Mucosa of stomach (tissue), 1 donor: Measurements from ENCODE around the gene ACTN4.

Experiments used
- H3K27me3 ChIP-seq: one replicate; pipeline ENCODE4 v1.7.0; 2013; ENCODE audit warnings: mild to moderate bottlenecking, low read length; ENCODE audit not compliant: control insufficient read depth, insufficient read depth
- H3K36me3 ChIP-seq: one replicate; pipeline ENCODE4 v1.7.0; 2013; ENCODE audit warnings: low read length; ENCODE audit not compliant: control insufficient read depth, insufficient read depth
- H3K4me1 ChIP-seq: one replicate; pipeline ENCODE4 v1.7.0; 2013; ENCODE audit warnings: mild to moderate bottlenecking, low read length; ENCODE audit not compliant: control insufficient read depth, insufficient read depth
- H3K4me3 ChIP-seq: one replicate; pipeline ENCODE4 v1.7.0; 2013; ENCODE audit warnings: low read length
- H3K9ac ChIP-seq: one replicate; pipeline ENCODE4 v1.7.0; 2013; ENCODE audit warnings: mild to moderate bottlenecking, low read length, moderate library complexity
- H3K9me3 ChIP-seq: one replicate; pipeline ENCODE4 v1.7.0; 2013; ENCODE audit warnings: mild to moderate bottlenecking, low read length, moderate library complexity; ENCODE audit not compliant: control insufficient read depth
- donor health status: Pancreatic carcinoma.

ACTN4 gene

DNA sequence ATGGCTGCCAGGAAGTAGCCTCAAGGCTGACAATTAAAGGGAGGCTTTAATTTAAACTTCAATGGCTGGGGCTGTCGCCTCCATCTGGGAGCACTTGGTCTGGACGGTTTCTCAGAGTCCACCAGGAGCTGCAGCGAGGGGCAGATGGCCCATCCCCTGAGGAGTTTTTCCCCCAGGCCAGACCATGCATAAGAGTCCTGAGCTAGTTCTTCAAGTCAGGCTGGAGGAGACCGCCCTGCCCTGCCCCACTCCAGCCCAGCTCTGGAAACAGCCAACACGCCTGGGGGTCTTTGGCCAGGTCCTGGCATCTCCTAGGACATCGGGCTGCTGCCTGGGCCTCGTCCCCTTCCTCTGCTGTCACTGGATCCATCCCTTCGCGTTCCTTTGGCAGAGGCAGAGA lies 5.3 kb upstream of the ACTN4 start:
- peaks cover 28% of the 10 kb centered on the region for H3K4me1 ChIP-seq

DNA sequence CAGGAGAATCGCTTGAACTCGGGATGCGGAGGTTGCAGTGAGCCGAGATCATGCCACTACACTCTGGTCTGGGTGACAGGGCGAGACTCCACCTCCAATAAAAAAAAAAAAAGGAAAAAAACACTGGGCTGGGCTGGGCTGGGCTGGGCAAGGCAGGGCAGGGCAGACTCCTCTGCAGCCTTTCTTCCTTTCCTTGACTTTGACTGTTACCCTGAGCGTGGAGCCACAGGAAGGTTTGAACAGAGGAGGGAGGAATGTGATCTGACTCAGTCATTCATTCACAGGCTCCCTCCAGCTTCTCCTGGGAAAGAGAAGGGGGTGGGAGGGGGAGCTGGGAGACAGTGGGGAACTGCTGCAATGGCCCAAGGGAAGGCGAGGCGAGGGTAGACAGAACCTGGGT lies 2.7 kb upstream of the ACTN4 start:
- Histone ChIP-seq H3K9ac (no peak overlapping the region), H3K9me3 (no peaks in the 10 kb centered on the region), H3K36me3 (no peaks in the 10 kb centered on the region), H3K4me3 (no peak overlapping the region), H3K4me1 (peaks cover 26% of the 10 kb centered on the region), H3K27me3 (no peaks in the 10 kb centered on the region)

More for the DNA sequence above, 5.3 kb upstream of the ACTN4 start:
- H3K9me3 ChIP-seq, result no peaks in the 10 kb centered on the region
- H3K4me3 ChIP-seq, result no peak overlapping the region
- H3K36me3 ChIP-seq, result no peaks in the 10 kb centered on the region
- no peaks in the 10 kb centered on the region for H3K27me3 ChIP-seq
- H3K9ac ChIP-seq, result no peak overlapping the region

DNA sequence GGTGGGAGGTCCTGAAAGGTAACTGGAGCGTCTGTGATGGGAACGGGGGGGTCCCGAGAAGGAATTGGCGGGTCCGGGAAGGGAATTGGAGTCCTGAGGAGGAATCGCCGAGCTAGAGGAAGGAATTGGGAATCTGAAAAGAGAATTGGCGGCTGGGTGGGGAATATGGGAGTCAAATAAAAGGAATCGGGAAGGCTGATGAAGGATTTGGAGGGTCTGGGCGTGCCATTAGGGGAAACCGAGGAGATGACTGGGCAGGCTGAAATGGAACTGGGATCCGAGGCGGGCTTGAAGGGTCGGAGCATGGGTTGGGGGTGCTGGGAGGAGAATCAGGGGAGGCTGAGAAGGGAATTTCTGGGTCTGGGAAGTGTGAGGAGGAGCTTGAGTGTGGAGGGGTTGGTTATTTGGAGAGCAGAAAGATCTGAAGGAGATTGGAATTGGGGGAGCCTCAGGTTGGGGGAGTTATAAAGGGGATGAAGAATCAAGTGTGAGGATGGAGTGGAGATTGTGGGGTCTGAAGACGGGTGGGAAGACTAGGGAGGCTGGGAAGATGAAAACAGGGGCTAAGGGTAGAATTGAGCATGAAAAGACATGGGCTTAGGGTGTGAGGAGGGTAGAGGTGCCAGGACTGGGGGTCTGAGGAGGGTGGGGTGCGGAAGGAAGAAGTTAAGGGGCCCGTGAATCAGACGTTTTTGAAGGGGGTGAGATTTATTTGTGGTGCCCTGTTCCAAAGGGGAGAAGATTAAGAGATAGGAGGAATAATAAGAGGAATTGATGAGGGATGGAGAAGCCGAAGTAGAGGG lies 718 bp downstream of the ACTN4 start:
- H3K4me1 ChIP-seq, result peaks cover 53% of the 10 kb centered on the region

DNA sequence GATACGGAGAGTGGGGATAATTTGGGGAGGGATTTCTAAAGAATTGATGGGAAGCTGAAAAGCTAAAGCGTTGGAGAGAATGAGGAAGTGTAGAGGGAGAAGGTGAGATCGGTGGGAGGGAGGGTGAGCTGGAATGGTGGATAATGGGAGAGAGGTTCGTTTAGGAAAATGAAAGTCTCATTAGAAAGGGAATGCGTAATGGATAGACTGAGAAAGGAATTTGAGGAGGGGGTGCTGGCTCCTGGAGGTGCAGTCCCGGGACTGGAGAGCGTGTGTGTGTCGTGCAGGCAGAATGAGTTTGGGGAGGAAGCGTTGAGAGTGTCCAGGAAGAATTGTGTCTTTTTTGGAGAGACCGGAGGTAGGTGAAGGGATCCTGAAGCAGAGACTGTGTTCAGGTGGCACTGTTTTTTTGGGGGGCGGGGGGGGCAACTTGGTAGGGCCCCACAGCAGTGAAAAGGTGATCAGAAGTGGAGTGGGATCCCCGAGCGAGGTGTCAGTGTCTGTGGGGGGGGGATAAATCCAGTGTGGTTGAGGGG lies 1.4 kb downstream of the ACTN4 start:
- no peaks in the 10 kb centered on the region for H3K36me3 ChIP-seq
- H3K9ac ChIP-seq, result peak overlapping the region; percentile 100
- peak overlapping the region; percentile 62 for H3K4me3 ChIP-seq
- no peaks in the 10 kb centered on the region for H3K9me3 ChIP-seq
- peaks cover 60% of the 10 kb centered on the region for H3K4me1 ChIP-seq
- no peaks in the 10 kb centered on the region for H3K27me3 ChIP-seq

More for the DNA sequence above, 718 bp downstream of the ACTN4 start:
- Histone ChIP-seq H3K9me3 (no peaks in the 10 kb centered on the region), H3K27me3 (no peaks in the 10 kb centered on the region), H3K36me3 (no peaks in the 10 kb centered on the region), H3K9ac (peak overlapping the region; percentile 100), H3K4me3 (peak overlapping the region; percentile 62)

DNA sequence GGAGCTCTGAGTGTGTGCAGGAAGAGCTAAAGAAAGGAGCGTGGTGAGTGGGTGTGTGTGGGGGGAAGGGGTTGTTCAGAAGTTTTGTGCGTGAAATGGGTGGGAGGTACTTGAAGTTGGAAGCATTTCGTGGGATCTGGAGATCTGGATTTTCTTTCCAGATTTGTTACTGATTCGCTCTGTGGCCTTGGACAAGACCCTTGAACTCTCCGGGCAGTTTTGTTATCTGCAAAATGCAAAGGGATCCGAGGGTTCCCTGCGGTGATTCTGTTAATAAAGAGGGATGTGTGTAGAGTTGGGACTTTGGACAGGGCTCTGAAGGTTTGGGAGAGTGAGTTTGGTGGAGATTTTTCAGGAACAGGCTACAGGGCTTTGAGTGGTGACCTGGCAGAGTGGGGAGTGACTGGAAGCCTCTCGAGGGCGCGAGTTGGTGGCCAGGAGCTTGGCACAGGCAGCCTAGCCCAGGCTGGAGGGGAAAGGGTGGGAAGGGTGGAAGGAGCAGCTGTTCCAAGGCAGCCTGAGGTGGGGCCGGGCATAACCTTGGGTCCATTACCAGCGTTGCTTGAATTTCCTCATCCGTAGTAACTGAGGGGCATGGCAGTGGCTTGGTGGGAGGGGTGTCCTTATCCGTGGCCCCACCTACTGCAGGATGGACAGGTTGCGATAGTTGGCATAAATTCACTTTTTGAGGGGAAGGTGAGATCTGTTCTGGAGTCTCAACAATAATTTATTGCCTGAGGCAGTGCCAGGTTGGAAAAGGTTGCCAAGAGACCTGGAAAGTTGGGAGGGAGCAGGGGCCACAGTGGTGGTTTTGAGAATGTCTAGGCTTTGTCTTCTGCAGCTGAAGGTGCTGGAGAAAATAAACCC lies 2.1 kb downstream of the ACTN4 start:
- Histone ChIP-seq H3K9ac (peak overlapping the region; percentile 100), H3K4me1 (peaks cover 64% of the 10 kb centered on the region), H3K4me3 (peak overlapping the region; percentile 62), H3K27me3 (no peaks in the 10 kb centered on the region), H3K36me3 (no peaks in the 10 kb centered on the region), H3K9me3 (no peaks in the 10 kb centered on the region)

DNA sequence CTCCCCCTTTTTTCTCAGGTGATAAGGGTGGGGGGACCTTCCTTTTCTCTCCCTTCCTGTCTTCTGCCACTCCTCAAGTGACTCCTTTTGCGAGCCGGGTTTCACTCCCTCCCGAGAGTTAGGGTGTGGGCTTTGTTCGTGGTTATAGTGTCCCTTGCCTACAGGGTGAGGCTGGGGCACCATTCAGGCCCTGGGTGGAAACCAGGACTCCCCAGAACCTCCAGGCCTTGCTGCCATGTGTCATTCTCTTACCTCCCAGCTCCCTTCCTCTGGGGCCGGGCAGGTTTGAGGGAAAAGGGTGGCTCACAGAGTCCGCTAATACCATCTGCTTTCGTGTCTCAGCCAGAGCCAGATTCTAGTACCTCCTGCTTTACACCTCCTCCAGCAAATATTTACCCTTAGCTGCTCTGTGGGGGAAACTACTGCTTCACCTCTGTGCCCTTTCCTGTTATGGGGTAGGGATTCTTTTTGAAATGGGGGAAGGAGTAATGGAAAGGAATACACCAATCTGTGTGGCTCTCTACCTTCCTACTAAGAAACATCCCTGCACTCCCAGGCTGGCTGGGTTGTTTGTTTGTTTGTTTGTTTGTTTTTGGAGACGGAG lies 2.8 kb downstream of the ACTN4 start:
- H3K9me3 ChIP-seq, result no peaks in the 10 kb centered on the region
- no peaks in the 10 kb centered on the region for H3K36me3 ChIP-seq
- peak overlapping the region; percentile 62 for H3K4me3 ChIP-seq
- H3K9ac ChIP-seq, result peak overlapping the region; percentile 100
- peaks cover 66% of the 10 kb centered on the region for H3K4me1 ChIP-seq
- H3K27me3 ChIP-seq, result no peaks in the 10 kb centered on the region

DNA sequence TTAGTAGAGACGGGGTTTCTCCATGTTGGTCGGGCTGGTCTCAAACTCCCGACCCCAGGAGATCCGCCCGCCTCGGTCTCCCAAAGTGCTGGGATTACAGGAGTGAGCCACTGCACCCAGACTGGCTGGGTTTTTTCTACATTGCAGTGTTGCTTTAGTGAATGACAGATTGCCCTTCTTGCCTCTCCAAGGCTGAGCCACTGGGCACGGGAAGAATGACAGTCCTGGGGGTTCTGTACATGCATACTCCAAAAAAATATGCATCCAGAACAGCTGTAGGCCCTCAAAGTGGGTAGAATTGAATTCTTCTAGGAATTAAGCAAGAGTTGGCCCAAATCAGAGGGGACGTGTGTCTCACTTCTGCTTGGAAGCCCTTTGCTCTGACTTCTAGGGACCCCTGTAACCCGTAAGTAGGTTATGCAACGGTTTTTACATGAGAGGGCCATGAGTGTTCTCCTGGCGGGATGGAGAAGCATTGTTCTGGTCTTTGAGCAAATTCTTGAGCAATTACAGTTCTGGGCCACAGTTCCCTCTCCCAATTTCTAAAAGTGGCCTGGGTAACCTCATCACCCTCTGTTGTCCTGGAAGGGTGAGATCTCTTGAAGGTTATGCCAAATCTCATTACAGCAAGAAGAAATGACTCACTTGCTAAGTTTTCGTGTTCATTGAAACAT lies 3.6 kb downstream of the ACTN4 start:
- H3K9me3 ChIP-seq, result no peaks in the 10 kb centered on the region
- peaks cover 70% of the 10 kb centered on the region for H3K4me1 ChIP-seq
- peak overlapping the region; percentile 100 for H3K9ac ChIP-seq
- no peaks in the 10 kb centered on the region for H3K36me3 ChIP-seq
- no peak overlapping the region for H3K4me3 ChIP-seq
- H3K27me3 ChIP-seq, result no peaks in the 10 kb centered on the region

DNA sequence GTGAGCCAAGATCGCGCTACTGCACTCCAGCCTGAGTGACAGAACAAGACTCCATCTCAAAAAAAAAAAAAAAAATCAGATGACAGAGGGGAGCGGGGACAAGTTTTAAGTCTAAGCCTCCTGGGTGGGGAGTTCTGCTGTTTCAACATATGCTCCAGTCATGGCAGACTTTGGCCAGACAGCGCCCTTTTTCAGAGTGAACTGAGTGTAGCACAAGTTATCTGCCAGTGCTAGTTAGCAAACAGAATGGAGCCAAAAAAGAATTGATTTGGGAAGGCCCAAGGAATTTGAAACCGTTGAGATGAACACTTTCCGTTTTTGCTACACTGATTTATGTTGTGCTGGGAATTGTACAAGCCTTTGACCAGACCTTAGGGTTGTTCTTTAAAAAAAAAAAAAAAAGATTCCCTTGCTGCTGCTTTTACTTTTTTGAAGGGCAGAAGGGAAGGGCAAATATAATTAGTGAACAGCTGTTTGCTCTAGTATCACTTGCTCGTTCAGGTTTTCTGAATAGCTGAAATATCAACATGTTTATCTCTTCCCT lies 5.7 kb downstream of the ACTN4 start:
- Histone ChIP-seq H3K36me3 (no peaks in the 10 kb centered on the region), H3K4me3 (no peak overlapping the region), H3K27me3 (no peaks in the 10 kb centered on the region), H3K4me1 (peaks cover 82% of the 10 kb centered on the region), H3K9ac (peak overlapping the region; percentile 100), H3K9me3 (no peaks in the 10 kb centered on the region)

DNA sequence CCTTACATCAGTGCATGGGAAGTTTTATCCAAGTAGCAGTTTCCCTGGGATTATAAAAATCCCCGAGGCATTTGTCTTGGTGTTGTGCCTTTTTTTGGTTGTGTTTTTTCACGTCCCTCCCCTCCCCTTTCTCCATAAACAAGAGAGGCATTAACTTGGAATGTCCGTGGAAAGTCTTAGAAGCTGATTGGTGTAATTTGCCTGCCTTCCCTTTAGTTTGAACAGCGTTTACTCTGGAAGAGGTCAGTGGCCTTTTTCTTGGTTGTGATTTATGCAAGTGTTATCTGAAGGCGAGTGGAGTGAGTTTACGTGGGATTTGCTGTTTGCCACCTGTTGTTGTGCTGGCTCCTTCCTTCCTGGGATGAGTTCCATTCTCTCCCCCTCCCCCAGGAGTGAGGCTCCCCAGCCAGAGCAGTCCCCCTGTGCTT lies 7.2 kb downstream of the ACTN4 start:
- Histone ChIP-seq H3K27me3 (no peaks in the 10 kb centered on the region), H3K4me3 (no peak overlapping the region), H3K36me3 (no peaks in the 10 kb centered on the region), H3K9ac (peak overlapping the region; percentile 100), H3K9me3 (no peaks in the 10 kb centered on the region), H3K4me1 (peaks cover 96% of the 10 kb centered on the region)

DNA sequence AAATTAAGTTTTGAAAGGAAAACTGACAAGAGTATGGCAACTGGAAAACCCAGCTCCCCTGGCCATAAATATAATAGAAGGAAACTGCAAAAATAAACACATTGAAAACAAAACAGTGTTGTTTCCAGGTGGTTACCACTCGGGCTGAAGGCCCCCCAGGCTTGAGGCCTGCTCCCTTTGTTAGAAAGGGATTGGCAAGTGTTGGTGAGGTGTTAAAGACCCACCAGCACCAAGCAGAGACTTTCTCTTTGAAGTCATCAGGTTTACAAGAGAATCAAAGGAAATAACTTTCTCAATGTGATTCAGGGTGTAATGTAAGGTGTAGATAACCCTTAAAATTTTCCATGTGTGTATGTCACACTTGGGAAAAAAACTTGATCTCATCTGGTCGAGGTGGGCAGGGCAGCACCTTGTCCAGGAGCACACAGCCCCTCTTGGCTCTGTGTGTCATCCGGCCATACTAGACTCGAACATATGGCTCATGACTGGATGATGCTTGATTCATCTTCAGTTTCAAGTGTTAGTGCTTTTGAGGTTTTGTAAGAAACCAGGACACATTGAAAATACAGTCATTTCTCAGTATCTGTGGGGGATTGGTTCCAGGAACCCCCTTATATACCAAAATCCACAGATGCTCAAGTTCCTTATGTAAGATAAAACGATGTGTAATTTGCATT lies 7.8 kb downstream of the ACTN4 start:
- Histone ChIP-seq H3K4me3 (no peak overlapping the region), H3K27me3 (no peaks in the 10 kb centered on the region), H3K9ac (peak overlapping the region; percentile 48), H3K36me3 (no peaks in the 10 kb centered on the region), H3K9me3 (no peaks in the 10 kb centered on the region), H3K4me1 (peaks cover 96% of the 10 kb centered on the region)
